Measurements from ENCODE around the gene ESPN.

DNA sequence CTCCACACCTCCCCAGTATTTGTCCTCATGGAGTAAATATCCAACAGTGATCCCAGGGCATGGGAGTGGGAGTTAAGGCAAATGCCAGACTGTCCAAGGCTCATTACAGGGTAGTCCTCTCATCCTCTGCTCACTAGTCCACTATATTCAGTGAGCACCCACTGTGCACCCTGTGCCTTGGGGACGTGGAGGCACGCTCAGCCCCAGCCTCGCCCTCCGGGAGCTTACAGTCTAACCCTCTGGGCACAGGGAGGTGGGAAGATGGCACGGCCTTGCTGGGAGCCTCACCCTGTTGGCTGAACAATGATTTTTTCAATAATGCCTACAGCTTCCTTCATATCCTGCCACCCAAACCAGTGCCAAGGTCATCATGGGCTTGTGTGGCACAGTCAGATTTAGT, 7.7 kb upstream of the ESPN start:
- no peak for TF ChIP-seq POLR2A (IDR thresholded peaks at IDR 0.05)
- TF ChIP-seq, protein P1, sequence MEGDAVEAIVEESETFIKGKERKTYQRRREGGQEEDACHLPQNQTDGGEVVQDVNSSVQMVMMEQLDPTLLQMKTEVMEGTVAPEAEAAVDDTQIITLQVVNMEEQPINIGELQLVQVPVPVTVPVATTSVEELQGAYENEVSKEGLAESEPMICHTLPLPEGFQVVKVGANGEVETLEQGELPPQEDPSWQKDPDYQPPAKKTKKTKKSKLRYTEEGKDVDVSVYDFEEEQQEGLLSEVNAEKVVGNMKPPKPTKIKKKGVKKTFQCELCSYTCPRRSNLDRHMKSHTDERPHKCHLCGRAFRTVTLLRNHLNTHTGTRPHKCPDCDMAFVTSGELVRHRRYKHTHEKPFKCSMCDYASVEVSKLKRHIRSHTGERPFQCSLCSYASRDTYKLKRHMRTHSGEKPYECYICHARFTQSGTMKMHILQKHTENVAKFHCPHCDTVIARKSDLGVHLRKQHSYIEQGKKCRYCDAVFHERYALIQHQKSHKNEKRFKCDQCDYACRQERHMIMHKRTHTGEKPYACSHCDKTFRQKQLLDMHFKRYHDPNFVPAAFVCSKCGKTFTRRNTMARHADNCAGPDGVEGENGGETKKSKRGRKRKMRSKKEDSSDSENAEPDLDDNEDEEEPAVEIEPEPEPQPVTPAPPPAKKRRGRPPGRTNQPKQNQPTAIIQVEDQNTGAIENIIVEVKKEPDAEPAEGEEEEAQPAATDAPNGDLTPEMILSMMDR (IDR thresholded peaks at IDR 0.05) = no peak

Measured in sigmoid colon (tissue), 3 donors.